DND-41 (cell line): ENCODE data around the gene CLDN10.

Experiments used
- EZH2 ChIP-seq: IDR thresholded peaks from 3 replicates; pipeline ENCODE4 v1.6.1; 2012; ENCODE audit warnings: borderline replicate concordance, low read depth, mild to moderate bottlenecking, moderate library complexity, low read length, inconsistent platforms; ENCODE audit not compliant: severe bottlenecking
- TF ChIP-seq, protein P1 (sequence below): IDR thresholded peaks from 2 replicates; pipeline ENCODE4 v1.5.1; 2012; ENCODE audit warnings: borderline replicate concordance, low read length, moderate library complexity, mild to moderate bottlenecking; ENCODE audit not compliant: poor library complexity, severe bottlenecking; ENCODE audit errors: extremely low read depth

DNA sequence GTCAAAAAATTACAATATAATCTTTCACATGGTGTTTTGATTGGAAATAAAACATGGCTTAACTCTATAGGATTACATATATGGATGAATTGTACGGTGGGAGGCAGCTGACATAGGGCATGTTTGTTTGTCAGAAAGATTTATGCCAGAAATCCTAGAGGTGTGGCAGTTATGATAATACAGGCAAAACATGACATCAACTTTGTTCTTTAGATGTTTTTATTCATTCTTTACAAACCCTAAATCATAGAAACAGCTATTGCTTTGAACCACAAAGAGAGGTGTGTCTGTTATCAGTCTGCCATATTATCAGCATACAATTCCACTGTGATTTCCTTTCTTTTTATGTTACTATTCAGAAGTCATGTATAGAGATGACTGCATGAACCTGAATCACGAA lies 8.2 kb upstream of the CLDN10 start:
- TF ChIP-seq, protein P1, sequence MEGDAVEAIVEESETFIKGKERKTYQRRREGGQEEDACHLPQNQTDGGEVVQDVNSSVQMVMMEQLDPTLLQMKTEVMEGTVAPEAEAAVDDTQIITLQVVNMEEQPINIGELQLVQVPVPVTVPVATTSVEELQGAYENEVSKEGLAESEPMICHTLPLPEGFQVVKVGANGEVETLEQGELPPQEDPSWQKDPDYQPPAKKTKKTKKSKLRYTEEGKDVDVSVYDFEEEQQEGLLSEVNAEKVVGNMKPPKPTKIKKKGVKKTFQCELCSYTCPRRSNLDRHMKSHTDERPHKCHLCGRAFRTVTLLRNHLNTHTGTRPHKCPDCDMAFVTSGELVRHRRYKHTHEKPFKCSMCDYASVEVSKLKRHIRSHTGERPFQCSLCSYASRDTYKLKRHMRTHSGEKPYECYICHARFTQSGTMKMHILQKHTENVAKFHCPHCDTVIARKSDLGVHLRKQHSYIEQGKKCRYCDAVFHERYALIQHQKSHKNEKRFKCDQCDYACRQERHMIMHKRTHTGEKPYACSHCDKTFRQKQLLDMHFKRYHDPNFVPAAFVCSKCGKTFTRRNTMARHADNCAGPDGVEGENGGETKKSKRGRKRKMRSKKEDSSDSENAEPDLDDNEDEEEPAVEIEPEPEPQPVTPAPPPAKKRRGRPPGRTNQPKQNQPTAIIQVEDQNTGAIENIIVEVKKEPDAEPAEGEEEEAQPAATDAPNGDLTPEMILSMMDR, result no peak
- TF ChIP-seq EZH2, result no peak
